Epidermal melanocyte (primary cell): Measurements from ENCODE around the gene NME2.

Source experiments
- DNase-seq: peaks from one replicate; pipeline ENCODE4 v3.0.0; 2011; ENCODE audit warnings: low spot score; ENCODE audit not compliant: insufficient read length

The NME2 gene

DNA sequence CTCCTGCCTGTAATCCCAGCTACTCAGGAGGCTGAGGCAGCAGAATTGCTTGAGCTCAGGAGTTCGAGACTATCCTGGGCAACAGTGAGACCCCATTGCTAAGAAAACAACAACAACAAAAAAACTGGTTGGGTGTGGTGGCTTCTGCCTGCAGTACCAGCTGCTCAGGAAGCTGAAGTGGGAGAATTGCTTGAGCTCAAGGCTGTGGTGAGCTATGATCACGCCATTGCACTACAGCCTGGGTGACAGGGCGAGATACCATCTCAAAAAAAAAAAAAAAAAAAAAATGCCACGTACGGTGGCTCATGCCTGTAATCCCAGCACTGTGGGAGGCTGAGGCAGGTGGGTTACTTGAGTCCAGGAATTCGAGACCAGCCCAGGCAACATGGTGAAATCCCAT, 34.1 kb downstream of the NME2 start:
- no peak for DNase-seq

DNA sequence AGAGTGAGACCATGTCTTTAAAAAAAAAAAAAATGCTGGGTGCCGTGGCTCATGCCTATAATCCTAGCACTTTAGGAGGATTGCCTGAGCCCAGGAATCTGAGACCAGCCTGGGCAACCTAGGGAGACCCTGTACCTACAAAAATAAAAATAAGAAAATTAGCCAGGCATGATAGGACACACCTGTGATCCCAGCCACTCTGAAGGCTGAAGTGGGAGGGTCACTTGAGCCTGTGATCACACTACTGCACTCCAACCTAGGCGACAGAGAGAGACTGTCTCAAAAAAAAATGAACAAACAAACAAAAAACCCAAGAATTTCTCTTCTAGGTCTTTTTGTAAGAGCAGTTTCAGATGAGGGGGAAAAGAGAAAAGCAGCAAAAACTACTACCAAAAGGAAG, 34.6 kb downstream of the NME2 start:
- no peak for DNase-seq

DNA sequence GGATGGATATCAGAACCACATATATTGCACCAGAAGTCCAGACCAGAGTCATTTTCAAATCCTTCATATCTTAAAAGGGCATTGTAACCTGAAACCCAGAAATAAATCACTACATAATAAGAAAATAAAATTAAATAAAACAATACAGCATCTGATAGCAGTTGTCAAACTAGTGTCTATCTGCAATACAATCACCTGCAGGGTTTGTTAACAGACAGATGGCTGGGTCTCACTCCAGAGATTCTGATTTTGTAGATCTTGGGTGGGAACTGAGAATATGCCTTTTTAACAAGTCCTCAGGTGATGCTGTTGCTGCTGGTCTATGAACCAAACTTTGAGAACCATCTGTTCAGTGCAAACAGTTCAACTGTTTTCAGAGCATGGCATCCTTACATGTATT, 37.6 kb downstream of the NME2 start:
- no peak for DNase-seq

DNA sequence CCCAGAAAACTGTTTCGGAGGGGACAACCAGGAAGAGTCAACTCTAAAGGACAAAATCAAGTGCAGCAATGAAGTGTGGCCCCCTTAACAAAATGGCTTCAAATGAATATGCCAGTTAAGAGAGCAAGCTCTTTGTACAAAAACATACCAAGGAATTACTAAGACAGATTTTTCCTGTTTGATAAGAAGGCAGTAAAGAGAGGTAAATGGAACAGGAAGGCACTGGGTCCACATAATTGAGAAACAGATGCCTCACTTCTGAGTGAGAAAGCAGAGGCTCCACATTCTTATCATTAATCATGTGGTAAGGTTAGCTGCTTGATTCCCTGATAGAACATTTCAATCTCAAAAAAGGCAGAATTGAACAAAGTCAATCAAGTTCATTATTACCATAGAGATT, 48.7 kb downstream of the NME2 start:
- no peak for DNase-seq

DNA sequence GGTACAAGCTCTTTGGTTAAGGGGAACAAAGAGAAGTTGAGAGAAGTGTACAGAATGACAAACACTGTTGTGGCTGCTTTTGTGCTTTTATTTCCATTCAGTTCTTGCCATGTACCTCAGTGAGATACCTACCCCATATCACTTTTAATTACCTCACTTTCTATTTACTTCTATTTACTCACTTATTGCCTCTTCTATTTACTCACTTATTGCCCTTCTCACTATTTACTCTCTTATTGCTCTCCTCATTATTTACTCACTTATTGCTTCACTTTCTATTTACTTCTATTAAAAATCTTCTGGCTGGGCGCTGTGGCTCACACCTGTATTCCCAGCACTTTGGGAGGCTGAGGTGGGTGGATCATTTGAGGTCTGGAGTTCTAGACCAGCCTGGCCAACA, 51.7 kb downstream of the NME2 start:
- no peak for DNase-seq

DNA sequence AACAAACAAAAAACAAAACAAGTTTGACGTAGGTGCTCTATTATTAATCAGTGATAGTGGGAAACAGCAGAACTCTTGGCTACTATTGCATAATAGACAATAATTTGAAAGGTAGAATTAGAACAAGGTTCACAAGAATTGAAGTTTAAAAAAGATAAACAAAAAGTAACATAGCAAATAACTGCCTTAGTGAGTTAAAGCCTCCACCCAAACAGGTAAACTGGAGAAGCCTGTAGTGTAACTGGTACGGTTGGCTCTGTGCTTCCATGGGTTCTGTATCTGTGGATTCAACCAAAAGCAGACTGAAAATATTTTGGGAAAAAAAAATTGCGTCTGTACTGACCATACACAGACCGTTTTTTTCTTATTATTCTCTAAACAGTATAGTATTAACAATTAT, 55.1 kb downstream of the NME2 start:
- DNase-seq = no peak
